GM12801 (cell line): ENCODE data around the gene SBF2.

ENCODE experiments used
- TF ChIP-seq, protein P1 (sequence below): IDR thresholded peaks from one replicate; pipeline ENCODE4 v1.5.1; 2011; ENCODE audit warnings: control low read depth; ENCODE audit not compliant: insufficient read length; ENCODE audit errors: extremely low read depth

SBF2 gene

DNA sequence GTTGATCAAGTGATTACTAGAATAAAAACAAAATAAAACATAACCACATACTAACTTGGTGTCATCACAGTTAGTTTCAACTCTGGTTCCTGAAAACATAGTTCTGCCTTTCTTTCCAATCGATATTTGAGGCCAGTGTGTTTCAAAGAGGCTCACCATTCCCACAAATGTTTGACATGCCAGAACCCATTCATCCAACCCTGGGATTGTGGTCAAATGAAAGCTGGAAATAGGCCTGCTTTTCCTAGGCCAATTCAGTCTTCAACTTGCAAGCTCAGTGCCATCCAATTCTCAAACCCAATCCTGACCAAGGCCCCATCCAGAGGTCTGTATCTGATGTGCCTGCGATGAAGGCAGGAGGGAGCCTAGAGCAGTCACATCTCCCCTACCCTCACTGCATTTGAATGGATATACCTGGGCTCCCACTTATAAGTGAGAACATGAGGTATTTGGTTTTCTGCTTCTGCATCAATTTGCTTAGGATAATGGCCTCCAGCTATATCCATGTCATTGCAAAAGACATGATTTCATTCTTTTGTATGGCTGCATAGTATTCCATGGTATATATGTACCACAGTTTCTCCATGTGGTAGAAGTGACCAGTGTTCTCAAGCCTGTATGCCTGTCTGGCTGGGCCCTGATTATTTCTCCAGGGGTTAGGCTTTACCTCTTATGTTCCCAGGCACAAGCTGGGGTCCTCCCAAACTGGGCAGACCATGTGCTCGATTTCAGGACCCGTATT is 486.9 kb downstream of the SBF2 start:
- TF ChIP-seq, protein P1, sequence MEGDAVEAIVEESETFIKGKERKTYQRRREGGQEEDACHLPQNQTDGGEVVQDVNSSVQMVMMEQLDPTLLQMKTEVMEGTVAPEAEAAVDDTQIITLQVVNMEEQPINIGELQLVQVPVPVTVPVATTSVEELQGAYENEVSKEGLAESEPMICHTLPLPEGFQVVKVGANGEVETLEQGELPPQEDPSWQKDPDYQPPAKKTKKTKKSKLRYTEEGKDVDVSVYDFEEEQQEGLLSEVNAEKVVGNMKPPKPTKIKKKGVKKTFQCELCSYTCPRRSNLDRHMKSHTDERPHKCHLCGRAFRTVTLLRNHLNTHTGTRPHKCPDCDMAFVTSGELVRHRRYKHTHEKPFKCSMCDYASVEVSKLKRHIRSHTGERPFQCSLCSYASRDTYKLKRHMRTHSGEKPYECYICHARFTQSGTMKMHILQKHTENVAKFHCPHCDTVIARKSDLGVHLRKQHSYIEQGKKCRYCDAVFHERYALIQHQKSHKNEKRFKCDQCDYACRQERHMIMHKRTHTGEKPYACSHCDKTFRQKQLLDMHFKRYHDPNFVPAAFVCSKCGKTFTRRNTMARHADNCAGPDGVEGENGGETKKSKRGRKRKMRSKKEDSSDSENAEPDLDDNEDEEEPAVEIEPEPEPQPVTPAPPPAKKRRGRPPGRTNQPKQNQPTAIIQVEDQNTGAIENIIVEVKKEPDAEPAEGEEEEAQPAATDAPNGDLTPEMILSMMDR = no peak

DNA sequence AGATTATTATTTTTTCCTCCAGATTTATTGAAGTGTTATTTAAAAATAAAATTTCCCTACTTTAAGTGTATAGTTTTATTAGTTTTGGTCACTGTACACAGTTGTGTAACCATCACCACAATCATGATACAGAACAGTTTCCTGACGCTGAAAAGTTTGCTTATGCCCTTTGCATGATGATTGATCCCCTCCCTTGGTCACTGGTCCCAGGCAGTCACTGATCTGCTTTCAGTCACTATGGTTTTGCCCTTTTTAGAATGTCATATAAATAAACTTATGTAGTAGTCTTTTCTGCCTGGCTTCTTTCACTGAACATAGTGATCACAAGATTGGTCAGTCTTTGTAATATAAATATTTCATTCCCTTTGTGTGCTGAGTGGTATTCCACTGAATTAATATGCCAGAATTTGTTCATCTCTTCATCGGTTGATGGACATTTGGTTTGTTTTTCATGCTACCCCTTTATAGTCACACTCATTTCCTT is 489.6 kb downstream of the SBF2 start:
- TF ChIP-seq, protein P1 = no peak

DNA sequence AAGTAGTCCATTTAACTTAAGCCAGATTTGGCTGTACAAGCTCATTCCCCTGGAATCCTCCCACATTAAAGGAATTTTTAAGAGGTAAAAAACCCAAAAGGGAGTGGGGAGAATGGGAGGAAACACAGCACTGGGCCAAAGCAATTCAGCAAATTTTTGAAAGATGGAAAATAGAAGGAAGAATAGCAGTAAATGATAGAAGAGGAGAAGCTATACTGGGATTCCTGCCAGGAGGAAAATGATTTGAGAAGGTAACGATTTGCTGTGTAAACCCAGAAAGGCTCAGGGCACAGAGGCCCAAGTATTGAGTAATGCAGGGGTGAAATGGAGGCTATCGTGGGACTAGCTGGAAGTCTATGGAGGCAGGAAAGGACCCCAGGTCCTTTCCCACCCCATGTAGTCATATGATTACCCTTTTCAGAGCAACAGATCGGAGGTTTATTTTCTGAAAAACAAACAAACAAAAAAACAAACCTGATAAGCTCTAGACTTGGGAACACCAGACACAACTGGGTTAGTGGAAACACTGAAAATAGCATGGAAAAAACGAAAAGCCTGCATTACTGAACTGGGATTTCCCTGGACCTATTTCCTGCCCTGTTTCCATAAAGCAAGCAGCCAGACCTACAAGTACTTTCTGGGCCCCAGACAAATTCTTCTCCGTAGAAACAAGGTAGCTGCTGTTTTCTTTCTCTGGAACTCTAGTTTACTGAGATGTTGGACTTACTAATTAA is 490.2 kb downstream of the SBF2 start:
- TF ChIP-seq, protein P1 = no peak

DNA sequence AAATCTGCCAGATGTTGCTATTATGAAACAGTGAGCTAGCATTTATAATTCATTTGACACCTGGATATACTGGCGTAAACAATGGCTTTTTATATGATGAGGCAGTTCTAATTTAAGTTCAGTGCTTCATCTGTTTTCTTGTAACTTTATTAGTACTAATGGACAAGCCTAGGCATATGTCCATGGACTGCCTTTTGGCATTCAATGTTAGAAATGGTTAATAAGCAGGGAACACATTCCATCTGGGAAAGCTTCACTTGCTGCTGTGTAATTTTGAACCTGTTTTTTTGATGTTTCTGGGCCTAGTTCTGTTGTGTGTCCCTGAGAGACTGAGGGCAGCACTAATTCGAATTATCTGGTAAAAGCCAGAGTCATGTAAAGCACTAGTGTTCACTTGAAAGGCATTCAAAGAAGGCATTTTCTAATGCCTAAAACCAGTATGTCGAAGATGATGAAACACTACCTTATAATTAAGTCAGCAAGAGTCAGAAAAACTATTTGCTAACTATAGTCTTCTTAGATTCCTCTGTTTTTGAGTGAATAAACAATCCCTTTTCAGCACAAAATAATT is 491.6 kb downstream of the SBF2 start:
- TF ChIP-seq, protein P1 = no peak

DNA sequence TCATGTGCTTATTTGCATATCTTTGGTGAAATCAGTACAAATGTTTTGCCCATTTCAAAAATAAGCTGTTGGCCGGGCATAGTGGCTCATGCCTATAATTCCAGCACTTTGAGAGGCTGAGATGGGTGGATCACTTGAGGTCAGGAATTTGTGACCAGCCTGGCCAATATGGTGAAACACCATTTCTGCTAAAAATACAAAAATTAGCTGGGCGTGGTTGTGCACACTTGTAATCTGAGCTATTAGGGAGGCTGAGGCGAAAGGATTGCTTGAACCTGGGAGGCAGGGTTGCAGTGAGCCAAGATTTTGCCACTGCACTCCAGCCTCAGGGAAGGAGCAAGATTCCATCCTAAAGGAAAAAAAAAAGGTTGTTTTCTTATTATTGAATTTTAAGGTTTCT is 494.1 kb downstream of the SBF2 start:
- TF ChIP-seq, protein P1 = no peak

DNA sequence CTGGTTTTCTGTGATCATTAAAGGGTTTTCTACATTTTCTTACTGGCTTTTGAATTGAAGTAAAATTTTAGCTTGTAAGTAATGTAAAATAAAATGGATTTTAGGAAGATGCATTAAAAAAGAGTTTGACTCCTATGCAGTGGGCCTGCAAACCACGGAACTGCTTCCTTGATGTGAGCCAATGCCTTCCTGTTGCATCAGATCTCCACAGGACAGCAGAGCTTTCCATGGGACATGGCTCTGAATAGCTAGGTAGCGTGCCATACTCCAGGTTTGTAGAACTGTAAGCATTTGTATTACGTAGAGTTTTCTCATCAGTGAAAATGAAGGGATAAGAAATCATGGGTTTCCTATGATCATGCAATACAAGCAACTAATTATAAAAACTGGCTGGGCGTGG is 496.7 kb downstream of the SBF2 start:
- TF ChIP-seq, protein P1 = no peak

DNA sequence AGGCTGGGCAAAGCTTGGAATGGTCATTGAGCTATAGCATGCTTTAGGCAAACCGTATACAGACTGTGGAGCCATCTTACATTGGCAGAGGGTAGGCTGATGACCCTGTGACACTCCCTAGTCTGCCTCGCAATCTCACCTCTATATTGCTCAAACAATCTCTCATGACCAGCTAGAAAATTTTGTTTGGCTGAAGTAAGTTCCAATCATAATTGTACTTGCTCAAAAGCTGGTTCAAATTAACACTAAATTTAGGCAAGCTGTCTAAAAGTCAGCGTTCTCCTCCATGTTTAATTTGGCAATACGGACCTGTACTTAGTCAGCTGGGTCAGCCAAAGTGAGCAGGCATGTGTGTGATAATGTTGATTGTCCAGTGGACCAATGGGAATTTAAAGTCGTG is 497.2 kb downstream of the SBF2 start:
- TF ChIP-seq, protein P1 = no peak
